Mucosa of descending colon (tissue), 3 donors: Measurements from ENCODE around the gene NAA80. TPM values are rescaled to one million over a fixed set of nuclear protein-coding genes. Genes with fewer than 3 reads are reported as not detected.
"Not testable (repeated sequence)": the region's sequence is repeated elsewhere in the genome, so short reads cannot be mapped to it uniquely, and the experiment has no call there.

ENCODE experiments used
- ATAC-seq: fragments of 200-7000 bp; cut with Tn5 transposase; one replicate; pipeline ENCODE4 v1.9.1; 2020; ENCODE audit warnings: mild to moderate bottlenecking, moderate library complexity
- DNase-seq, 3 donors: peaks; one replicate each; pipeline ENCODE4 v3.0.0-alpha.2; 2020
- H3K36me3 ChIP-seq: fragments of 200-600 bp; one replicate; pipeline ENCODE4 v1.8.0; 2021; ENCODE audit warnings: low read depth, mild to moderate bottlenecking
- H3K4me1 ChIP-seq: fragments of 200-600 bp; one replicate; pipeline ENCODE4 v1.8.0; 2021; ENCODE audit warnings: low read depth, mild to moderate bottlenecking
- H3K4me3 ChIP-seq: fragments of 200-600 bp; one replicate; pipeline ENCODE4 v1.8.0; 2021; ENCODE audit warnings: mild to moderate bottlenecking
- H3K9me3 ChIP-seq: fragments of 200-600 bp; one replicate; pipeline ENCODE4 v1.8.0; 2021; ENCODE audit warnings: mild to moderate bottlenecking
- intact Hi-C, 2 donors: fragments of 100-400 bp; cut with DNase I in 1 of 2; cut with micrococcal nuclease in 1 of 2; formaldehyde crosslinking; loops; one replicate each; pipeline versions ENCODE4 v1.11.0 to v1.11.1; 2022; cut with DNase I, micrococcal nuclease
- total RNA-seq, 3 donors: library from RNA; stranded (reverse); fragmentation: NEBNext Ultra II Directional in 2 of 3; extraction: Animal tissue kit (Norgen Biotek cat#: 25700) in 2 of 3; gene quantifications; one replicate each; pipeline versions ENCODE4 v1.2.1 to v1.2.4, GENCODE V29; 2021 to 2023
- TF ChIP-seq, protein P1 (sequence below): fragments of 200-600 bp; IDR thresholded peaks from one replicate; pipeline ENCODE4 v1.8.0; 2022; ENCODE audit warnings: antibody characterized with exemption, mild to moderate bottlenecking
- donor health status: DM: no; HTN: no; CAD: no; lungs with moderate emphysema.
- donor health status: DM: no; HTN: no; CAD: no.
- donor health status: DM: no; HTN: yes; CAD: no.

The NAA80 gene
- total RNA-seq, 3 donors from 2014 or later = 7.0 to 10.1 (median 8.4) TPM

DNA sequence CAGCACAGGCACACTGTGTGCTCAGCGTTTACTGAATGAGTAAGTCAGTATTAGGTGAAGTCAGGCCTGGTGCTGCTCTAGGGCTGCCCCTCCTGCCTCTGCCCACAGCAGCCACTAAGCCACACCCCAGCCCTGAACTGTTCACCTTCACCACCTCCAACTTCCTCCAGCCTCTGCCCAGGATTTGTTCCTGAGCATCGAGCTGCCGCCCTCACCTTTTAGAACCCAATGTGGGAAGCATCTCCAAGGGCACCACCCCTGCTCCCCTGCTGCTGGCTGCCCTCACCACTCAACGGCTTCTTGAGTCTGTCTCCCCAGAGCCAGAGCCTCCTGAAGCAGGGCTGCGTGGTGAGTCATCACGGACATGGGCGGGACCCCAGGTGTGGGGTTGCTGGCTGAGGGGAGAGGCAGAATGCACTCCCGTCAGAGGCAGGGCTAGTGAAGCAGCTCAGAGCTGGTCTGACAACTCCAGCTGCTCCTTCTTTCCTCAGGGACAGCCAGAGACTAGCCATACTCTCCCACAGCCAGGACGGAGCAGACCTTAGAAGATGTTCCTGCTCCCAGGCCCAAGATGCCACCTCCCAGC is 17.5 kb upstream of the NAA80 start:
- TF ChIP-seq, protein P1, sequence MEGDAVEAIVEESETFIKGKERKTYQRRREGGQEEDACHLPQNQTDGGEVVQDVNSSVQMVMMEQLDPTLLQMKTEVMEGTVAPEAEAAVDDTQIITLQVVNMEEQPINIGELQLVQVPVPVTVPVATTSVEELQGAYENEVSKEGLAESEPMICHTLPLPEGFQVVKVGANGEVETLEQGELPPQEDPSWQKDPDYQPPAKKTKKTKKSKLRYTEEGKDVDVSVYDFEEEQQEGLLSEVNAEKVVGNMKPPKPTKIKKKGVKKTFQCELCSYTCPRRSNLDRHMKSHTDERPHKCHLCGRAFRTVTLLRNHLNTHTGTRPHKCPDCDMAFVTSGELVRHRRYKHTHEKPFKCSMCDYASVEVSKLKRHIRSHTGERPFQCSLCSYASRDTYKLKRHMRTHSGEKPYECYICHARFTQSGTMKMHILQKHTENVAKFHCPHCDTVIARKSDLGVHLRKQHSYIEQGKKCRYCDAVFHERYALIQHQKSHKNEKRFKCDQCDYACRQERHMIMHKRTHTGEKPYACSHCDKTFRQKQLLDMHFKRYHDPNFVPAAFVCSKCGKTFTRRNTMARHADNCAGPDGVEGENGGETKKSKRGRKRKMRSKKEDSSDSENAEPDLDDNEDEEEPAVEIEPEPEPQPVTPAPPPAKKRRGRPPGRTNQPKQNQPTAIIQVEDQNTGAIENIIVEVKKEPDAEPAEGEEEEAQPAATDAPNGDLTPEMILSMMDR = no peak
- Histone ChIP-seq H3K4me1 (peaks cover 48% of the 10 kb centered on the region), H3K4me3 (no peak overlapping the region), H3K9me3 (no peaks in the 10 kb centered on the region), H3K36me3 (no peaks in the 10 kb centered on the region)
- ATAC-seq (peak; percentile 77), DNase-seq (peak; percentile 87 to 93 (median 90))
- intact Hi-C loops = no loop called here

DNA sequence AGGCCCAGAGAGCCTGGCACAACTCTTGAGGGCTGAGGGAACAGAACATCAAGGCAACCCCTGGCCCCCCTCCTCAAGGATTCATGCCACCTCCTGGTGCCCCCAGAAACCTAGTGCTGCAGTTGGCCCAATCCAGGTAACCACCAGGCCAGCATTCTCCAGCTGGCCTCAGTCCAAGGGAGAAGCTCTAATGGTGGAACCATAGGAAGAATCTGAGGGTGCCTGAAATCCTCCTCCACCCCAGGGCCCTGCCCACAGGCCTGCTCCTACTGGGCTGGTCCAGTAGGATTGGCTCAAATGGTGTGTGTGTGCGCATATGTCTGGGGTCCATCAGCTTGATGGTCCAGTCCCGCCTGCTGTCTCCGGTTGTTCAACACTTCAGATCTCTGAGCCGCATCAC is 15.6 kb upstream of the NAA80 start:
- Histone ChIP-seq H3K4me1 (peaks cover 40% of the 10 kb centered on the region), H3K9me3 (no peaks in the 10 kb centered on the region), H3K4me3 (no peak overlapping the region), H3K36me3 (no peaks in the 10 kb centered on the region)
- no peak for DNase-seq
- TF ChIP-seq, protein P1 = no peak
- intact Hi-C loops = no loop called here
- no peak for ATAC-seq

DNA sequence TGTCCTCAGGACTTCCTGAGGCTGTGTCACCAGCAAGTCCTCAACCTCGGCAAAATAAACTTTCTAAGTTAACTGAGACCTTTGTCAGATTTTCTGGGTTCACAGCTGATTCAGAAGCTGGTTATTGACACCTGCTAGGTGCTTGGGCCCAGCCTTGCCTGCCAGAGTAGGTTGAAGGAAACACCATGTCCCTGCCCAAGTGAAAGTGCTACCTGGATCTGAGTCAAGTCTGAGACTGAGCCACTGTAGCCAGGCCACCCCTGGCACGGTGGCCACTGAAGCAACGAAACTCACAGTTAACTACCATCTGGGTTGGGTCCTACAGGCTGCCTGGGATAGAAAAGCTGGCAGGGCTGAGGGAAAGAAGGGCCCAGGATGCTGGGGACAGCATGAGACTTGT is 15.1 kb upstream of the NAA80 start:
- DNase-seq (no peak), ATAC-seq (no peak)
- intact Hi-C loops = no loop called here
- H3K9me3 ChIP-seq = no peaks in the 10 kb centered on the region
- H3K4me3 ChIP-seq = no peak overlapping the region
- H3K4me1 ChIP-seq = peaks cover 37% of the 10 kb centered on the region
- TF ChIP-seq, protein P1 = no peak
- no peaks in the 10 kb centered on the region for H3K36me3 ChIP-seq

DNA sequence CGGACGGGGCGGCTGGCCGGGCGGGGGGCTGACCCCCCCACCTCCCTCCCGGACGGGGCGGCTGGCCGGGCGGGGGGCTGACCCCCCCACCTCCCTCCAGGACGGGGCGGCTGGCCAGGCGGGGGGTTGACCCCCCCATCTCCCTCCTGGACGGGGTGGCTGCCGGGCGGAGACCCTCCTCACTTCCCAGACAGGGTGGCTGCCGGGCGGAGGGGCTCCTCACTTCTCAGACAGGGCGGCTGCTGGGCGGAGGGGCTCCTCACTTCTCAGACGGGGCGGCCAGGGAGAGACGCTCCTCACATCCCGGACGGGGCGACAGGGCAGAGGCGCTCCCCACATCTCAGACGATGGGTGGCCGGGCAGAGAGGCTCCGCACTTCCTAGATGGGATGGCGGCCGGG is 12.8 kb upstream of the NAA80 start:
- H3K9me3 ChIP-seq, ATAC-seq, H3K4me3 ChIP-seq, DNase-seq, intact Hi-C loops, H3K36me3 ChIP-seq: not testable (repeated sequence)
- H3K4me1 ChIP-seq = peaks cover 14% of the 10 kb centered on the region

DNA sequence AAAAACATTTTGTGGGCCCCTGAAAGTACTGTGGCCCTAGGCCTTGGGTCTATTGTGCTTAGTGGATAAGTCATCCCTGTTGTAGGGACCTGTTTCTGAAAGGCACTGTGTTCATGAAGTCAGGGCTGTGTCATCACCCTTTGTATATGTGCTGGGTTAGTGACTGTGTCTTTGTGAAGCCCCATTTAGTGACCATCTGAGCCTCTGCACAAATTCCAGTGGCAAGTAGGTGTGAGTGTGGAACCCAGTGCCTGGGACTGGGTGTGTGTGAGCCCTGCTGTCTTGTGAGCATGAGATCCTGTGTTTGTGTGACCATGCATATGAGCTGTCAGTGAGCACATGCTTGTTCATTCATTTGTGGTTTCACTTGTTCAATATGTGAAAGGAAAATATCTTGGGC is 5.4 kb upstream of the NAA80 start:
- DNase-seq (no peak), ATAC-seq (no peak)
- Histone ChIP-seq H3K4me1 (peaks cover 9% of the 10 kb centered on the region), H3K4me3 (no peak overlapping the region), H3K36me3 (peaks cover 1% of the 10 kb centered on the region), H3K9me3 (peaks cover 9% of the 10 kb centered on the region)
- intact Hi-C loops = no loop called here
- TF ChIP-seq, protein P1 = no peak

DNA sequence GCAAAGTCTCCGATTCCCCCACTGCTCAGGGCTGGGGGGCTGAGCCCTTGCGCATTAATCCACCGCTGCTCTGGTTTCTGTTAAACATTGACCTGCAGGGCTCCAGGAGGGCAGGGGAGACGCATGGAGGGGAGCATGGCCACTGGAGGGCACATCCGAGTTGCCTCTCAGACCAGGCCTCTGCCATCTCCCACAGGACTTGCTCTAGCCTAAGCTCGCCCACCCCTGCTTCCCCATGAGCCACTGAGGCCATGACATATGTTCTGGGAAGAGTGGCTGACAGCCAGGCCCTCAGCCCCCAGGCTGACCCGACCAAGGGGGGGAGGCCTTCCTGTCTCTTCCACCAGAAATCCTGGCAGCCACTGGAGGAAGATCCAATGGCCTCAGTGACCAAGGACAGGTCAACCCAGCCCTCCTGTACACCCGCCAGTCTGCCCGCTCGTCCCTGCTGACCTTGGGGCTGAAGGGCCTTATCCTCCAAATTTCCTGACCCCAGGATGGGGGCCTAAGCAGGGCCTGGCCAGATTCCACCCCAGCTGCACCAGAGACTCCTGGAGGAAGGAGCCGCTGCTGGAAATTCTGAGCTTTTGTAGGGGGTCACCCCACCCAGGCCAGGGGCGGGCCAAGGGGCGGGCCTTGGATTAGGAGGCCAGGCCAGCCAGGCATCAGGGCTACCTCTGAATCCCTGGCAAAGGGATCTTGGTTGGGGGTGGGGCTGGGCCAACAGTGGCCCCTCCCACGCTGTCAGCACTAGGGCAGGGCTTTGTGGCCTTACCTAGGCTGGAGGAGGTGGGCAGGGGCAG is 4.0 kb upstream of the NAA80 start, which contains the start of gene HYAL1:
TSS of gene HYAL1 (minus strand) at position 562 of the 803 bp plus-strand sequence. CDS start 618 bp downstream, outside the sequence.
- H3K36me3 ChIP-seq = peaks cover 6% of the 10 kb centered on the region
- no peak within 1 kb of the TSS for H3K4me3 ChIP-seq
- H3K4me1 ChIP-seq = peaks cover 14% of the 10 kb centered on the region
- TF ChIP-seq, protein P1 = no peak
- intact Hi-C loops = no loop called here
- peaks cover 4% of the 10 kb centered on the region for H3K9me3 ChIP-seq
- DNase-seq (peak; percentile 74 to 80 (median 77)), ATAC-seq (peak; percentile 15)
